ENCODE measurements around the gene CORT. TPM values are rescaled to one million over a fixed set of nuclear protein-coding genes. Genes with fewer than 3 reads are reported as not detected.
A peak's percentile ranks its signal among the peaks of the same experiment; 100 is the strongest.
"Not testable (repeated sequence)": the region's sequence is repeated elsewhere in the genome, so short reads cannot be mapped to it uniquely, and the experiment has no call there.

Gene CORT
- total and polyA plus RNA-seq, 10 of the 15 experiments (the other 5 are each of a cell fraction or from before 2014, with no cell fraction given) = 0.09 to 0.49 (median 0.23) TPM; not detected in 1

DNA sequence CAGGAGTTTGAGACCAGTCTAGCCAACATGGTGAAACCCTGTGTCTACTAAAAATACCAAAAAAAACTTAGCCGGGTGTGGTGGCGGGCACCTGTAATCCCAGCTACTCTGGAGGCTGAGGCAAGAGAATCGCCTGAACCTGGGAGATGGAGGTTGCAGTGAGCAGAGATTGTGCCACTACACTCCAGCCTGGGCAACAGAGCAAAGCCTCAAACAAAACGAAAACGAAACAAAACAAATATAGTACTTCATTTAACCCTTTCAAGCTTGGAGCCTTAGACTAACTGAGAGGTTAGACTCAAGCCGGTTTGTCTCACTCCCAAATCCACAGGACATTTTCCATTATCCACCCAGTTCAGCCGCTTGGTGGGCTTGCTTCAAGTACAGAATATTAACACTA, 7.6 kb downstream of the CORT start:
- BruUV-seq (replicated peaks); H3K4me2 ChIP-seq (ENCODE audit: control insufficient read depth, insufficient read depth); H3K36me3 ChIP-seq (ENCODE audit: control insufficient read depth in 2 of 2, insufficient read depth in 2 of 2, low read length in 1 of 2); H3K4me3 ChIP-seq; DNase-seq (ENCODE audit: low read depth, low spot score); H3K9me3 ChIP-seq (replicated peaks; ENCODE audit: control insufficient read depth, insufficient read depth, low read length); H3K27me3 ChIP-seq (replicated peaks in 1 of 2; ENCODE audit: control insufficient read depth in 2 of 2, insufficient read depth in 2 of 2, low read length in 1 of 2); in situ Hi-C loops (cut with MboI); H4K20me1 ChIP-seq (ENCODE audit: control insufficient read depth, insufficient read depth); H3K4me1 ChIP-seq (ENCODE audit: control insufficient read depth, insufficient read depth, low read length); intact Hi-C loops (cut with micrococcal nuclease; ENCODE audit: unreplicated experiment); H3K79me2 ChIP-seq (ENCODE audit: control insufficient read depth, insufficient read depth, low read length); H3K9ac ChIP-seq (ENCODE audit: control insufficient read depth, insufficient read depth, low read length); FAIRE-seq; H3K27ac ChIP-seq (ENCODE audit: control insufficient read depth, insufficient read depth); H2AFZ ChIP-seq (ENCODE audit: control insufficient read depth, low read depth, low read length): not testable (repeated sequence)
- ChIA-PET SMC1A (ENCODE audit: uncharacterized antibody, unreplicated experiment) (interaction anchor here (0.6 to 1.5 kb wide), 3 partner anchors 22 to 541 kb away, joined by 3 to 6 read pairs (median 3); no protein-coding TSS in a partner anchor), RAD21 (ENCODE audit: unreplicated experiment) (interaction anchor here (1.9 kb wide), 1 partner anchor 24 kb away, joined by 6 read pairs; no protein-coding TSS in a partner anchor), CTCF (interaction anchor here (1.4 to 2.2 kb wide), 2 partner anchors 23 to 36 kb away, joined by 6 to 8 read pairs; no protein-coding TSS in a partner anchor), POLR2A (interaction anchor here (1.2 kb wide), 1 partner anchor 8 kb away, joined by 3 read pairs; no protein-coding TSS in a partner anchor)
- 62% methylated on average over 7 of the region's 7 CpGs for WGBS (ENCODE audit: insufficient coverage, insufficient replicate concordance, low lambda C conversion rate, missing lambda C conversion rate)
- ATAC-seq = peak; percentile 70

DNA sequence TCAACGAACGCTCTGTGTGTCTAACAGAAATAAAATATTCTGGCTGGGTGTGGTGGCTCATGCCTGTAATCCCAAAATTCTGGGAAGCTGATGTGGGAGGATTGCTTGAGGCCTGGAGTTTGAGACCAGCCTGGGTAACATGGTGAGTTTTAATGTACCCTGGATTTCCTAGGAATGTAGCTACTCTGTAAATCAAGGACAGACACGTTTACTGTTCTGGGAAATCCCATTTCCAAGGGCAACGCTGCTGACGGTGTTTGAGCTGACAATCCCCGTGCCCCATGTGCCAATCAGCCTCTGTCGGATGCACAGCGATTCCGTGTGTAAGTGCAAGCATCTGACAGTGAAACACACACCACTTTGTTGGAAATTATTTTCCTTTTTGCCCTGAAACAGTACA, 8.0 kb downstream of the CORT start:
- ChIA-PET POLR2A (interaction anchor here (0.7 kb wide), 1 partner anchor 24 kb away, joined by 4 read pairs; no protein-coding TSS in a partner anchor), RAD21 (ENCODE audit: unreplicated experiment) (interaction anchor here (0.7 kb wide), 1 partner anchor 743 kb away, joined by 3 read pairs; no protein-coding TSS in a partner anchor), CTCF (interaction anchor here (1.4 to 2.2 kb wide), 2 partner anchors 24 to 36 kb away, joined by 6 to 8 read pairs; no protein-coding TSS in a partner anchor), SMC1A (ENCODE audit: uncharacterized antibody, unreplicated experiment) (interaction anchor here (1.5 kb wide), 2 partner anchors 23 to 36 kb away, joined by 3 to 6 read pairs; no protein-coding TSS in a partner anchor)
- H3K4me3 ChIP-seq = no peak overlapping the region
- intact Hi-C loops (cut with micrococcal nuclease; ENCODE audit: unreplicated experiment) (no loop called here), in situ Hi-C loops (cut with MboI) (no loop called here)
- no peaks in the 10 kb centered on the region; the same call in 2 of the 3 replicates for H3K9me3 ChIP-seq (replicated peaks; ENCODE audit: control insufficient read depth, insufficient read depth, low read length)
- H3K27ac ChIP-seq (ENCODE audit: control insufficient read depth, insufficient read depth) = no peak overlapping the region
- TSS peak; percentile 37 for BruUV-seq (replicated peaks)
- H3K4me2 ChIP-seq (ENCODE audit: control insufficient read depth, insufficient read depth) = no peak overlapping the region
- H2AFZ ChIP-seq (ENCODE audit: control insufficient read depth, low read depth, low read length) = no peak overlapping the region
- no peaks in the 10 kb centered on the region for H3K27me3 ChIP-seq (replicated peaks in 1 of 2; ENCODE audit: control insufficient read depth in 2 of 2, insufficient read depth in 2 of 2, low read length in 1 of 2)
- DNase-seq (ENCODE audit: low read depth, low spot score) (no peak), ATAC-seq (no peak), FAIRE-seq (no peak)
- H3K9ac ChIP-seq (ENCODE audit: control insufficient read depth, insufficient read depth, low read length) = no peak overlapping the region
- H3K36me3 ChIP-seq (ENCODE audit: control insufficient read depth in 2 of 2, insufficient read depth in 2 of 2, low read length in 1 of 2) = peaks cover 5% of the 10 kb centered on the region in 2 experiments; a peak in 3 of 4 replicates
- H3K79me2 ChIP-seq (ENCODE audit: control insufficient read depth, insufficient read depth, low read length) = no peaks in the 10 kb centered on the region
- 91% methylated on average over 9 of the region's 9 CpGs for WGBS (ENCODE audit: insufficient coverage, insufficient replicate concordance, low lambda C conversion rate, missing lambda C conversion rate)
- TF ChIP-seq SREBF2 (IDR thresholded peaks at IDR 0.05; ENCODE audit: low read length) = no peak
- TF ChIP-seq, protein P1, sequence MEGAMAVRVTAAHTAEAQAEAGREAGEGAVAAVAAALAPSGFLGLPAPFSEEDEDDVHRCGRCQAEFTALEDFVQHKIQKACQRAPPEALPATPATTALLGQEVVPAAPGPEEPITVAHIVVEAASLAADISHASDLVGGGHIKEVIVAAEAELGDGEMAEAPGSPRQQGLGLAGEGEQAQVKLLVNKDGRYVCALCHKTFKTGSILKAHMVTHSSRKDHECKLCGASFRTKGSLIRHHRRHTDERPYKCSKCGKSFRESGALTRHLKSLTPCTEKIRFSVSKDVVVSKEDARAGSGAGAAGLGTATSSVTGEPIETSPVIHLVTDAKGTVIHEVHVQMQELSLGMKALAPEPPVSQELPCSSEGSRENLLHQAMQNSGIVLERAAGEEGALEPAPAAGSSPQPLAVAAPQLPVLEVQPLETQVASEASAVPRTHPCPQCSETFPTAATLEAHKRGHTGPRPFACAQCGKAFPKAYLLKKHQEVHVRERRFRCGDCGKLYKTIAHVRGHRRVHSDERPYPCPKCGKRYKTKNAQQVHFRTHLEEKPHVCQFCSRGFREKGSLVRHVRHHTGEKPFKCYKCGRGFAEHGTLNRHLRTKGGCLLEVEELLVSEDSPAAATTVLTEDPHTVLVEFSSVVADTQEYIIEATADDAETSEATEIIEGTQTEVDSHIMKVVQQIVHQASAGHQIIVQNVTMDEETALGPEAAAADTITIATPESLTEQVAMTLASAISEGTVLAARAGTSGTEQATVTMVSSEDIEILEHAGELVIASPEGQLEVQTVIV (IDR thresholded peaks at IDR 0.05; ENCODE audit: borderline replicate concordance, partially characterized antibody) = no peak
- no peak for TF ChIP-seq RB1 (IDR thresholded peaks at IDR 0.05; ENCODE audit: borderline replicate concordance)
- TF ChIP-seq SREBF1 (IDR thresholded peaks at IDR 0.05; ENCODE audit: low read length) = no peak
- no peak for TF ChIP-seq IKZF1 (conservative IDR thresholded peaks at IDR 0.05)
- TF ChIP-seq FOXK2 (IDR thresholded peaks at IDR 0.05) = no peak
- no peaks in the 10 kb centered on the region for H4K20me1 ChIP-seq (ENCODE audit: control insufficient read depth, insufficient read depth)
- H3K4me1 ChIP-seq (ENCODE audit: control insufficient read depth, insufficient read depth, low read length) = no peaks in the 10 kb centered on the region; the same call in 1 of the 2 replicates
